ENCODE measurements around the gene GRIK4. TPM values are rescaled to one million over a fixed set of nuclear protein-coding genes. Genes with fewer than 3 reads are reported as not detected.

The GRIK4 gene
- total and polyA plus RNA-seq, 2 of the 4 experiments (the other 2 are of a cell fraction) = 0.18 to 0.38 TPM

DNA sequence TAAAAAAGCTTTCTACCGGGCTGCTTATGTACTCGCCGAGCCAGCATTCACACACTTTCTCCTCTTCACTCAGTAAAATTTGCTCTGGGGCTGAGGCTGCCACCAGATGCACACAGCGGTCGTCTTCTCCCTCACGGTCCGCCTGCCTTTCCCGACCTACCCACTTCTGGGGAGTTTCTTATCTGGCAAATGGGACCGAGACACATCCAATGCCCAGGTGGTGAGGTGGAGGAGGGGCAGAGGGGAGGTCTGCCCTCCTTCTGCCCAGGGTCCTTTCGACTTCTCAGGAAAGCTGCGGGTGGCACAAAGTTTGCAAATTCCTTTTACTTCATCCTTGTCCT, 43.9 kb downstream of the GRIK4 start:
- H2AFZ ChIP-seq (replicated peaks; ENCODE audit: low read length, poor library complexity) = peak overlapping the region; percentile 7
- dilution Hi-C loops (cut with HindIII; ENCODE audit: low sequenced_read_pairs, unreplicated experiment) = no loop called here
- H3K4me2 ChIP-seq (ENCODE audit: low read depth, low read length) = no peak overlapping the region
- H3K14ac ChIP-seq (replicated peaks; ENCODE audit: low read depth, low read length) = no peak overlapping the region
- H4K91ac ChIP-seq (ENCODE audit: insufficient read depth, low read depth, low read length) = peak overlapping the region; percentile 27; the same call in 1 of the 2 replicates
- peak overlapping the region; percentile 1; the same call in 1 of the 2 replicates for H3K18ac ChIP-seq (ENCODE audit: low read depth, low read length)
- no peaks in the 10 kb centered on the region; the same call in 1 of the 2 replicates for H3K27me3 ChIP-seq (ENCODE audit: control insufficient read depth, insufficient read depth, low read length)
- H2AK9ac ChIP-seq (replicated peaks; ENCODE audit: low read depth, low read length, poor library complexity) = peak overlapping the region; percentile 46
- H4K8ac ChIP-seq (ENCODE audit: low read depth in 2 of 2, low read length in 2 of 2) = peak overlapping the region in 1 of 2 experiments; percentile 20; a peak in 2 of 4 replicates
- H2BK15ac ChIP-seq (ENCODE audit: low read depth, low read length) = no peak overlapping the region
- H4K20me1 ChIP-seq (ENCODE audit: insufficient read depth, low read length) = no peaks in the 10 kb centered on the region
- no peak overlapping the region for H2BK120ac ChIP-seq (ENCODE audit: low read depth, low read length)
- intact Hi-C loops (cut with micrococcal nuclease) = no loop called here
- 17% methylated on average over 3 of the region's 11 CpGs; no CpG with 5 or more reads in 1 of the 2 experiments for WGBS, 2 experiments (ENCODE audit: extremely low coverage in 2 of 2, insufficient read length in 1 of 2)
- H3K9me3 ChIP-seq (ENCODE audit: control insufficient read depth, insufficient read depth, low read length) = no peaks in the 10 kb centered on the region
- H2AK5ac ChIP-seq (ENCODE audit: low read depth, low read length) = no peak overlapping the region
- in situ Hi-C loops (cut with MboI; ENCODE audit: low sequenced_read_pairs) = no loop called here
- H2BK20ac ChIP-seq (ENCODE audit: low read depth, low read length) = no peak overlapping the region
- peak overlapping the region; percentile 1; the same call in 1 of the 2 replicates for H3K9ac ChIP-seq (ENCODE audit: low read depth, low read length)
- H3K23ac ChIP-seq (ENCODE audit: low read depth, low read length) = no peak overlapping the region
- H3K56ac ChIP-seq (ENCODE audit: extremely low read depth, insufficient read depth, low read length) = no peak overlapping the region
- H3K79me1 ChIP-seq (ENCODE audit: low read depth in 1 of 2, low read length in 2 of 2) = no peaks in the 10 kb centered on the region
- no peaks in the 10 kb centered on the region for H3K36me3 ChIP-seq (ENCODE audit: control insufficient read depth, insufficient read depth, low read length)
- H3K4ac ChIP-seq (ENCODE audit: low read depth, low read length) = 0 out of 2 replicates have a peak overlapping the region, but pooled peaks have one; percentile 0
- no peak overlapping the region for H3K4me3 ChIP-seq (ENCODE audit: insufficient read depth, low read depth, low read length)
- ATAC-seq (ENCODE audit: low read depth) (peak; percentile 47; the same call in 1 of the 2 replicates), DNase-seq (no peak)
- ChIA-PET CTCF (interaction anchor here (0.9 kb wide), 1 partner anchor 8 kb away, joined by 3 read pairs; no protein-coding TSS in a partner anchor), POLR2A (ENCODE audit: unreplicated experiment) (no interaction called here)
- no peak overlapping the region for H3K27ac ChIP-seq (ENCODE audit: insufficient read depth, low read length)
- H3K9me1 ChIP-seq (ENCODE audit: insufficient read depth, low read length) = peaks cover 4% of the 10 kb centered on the region; the same call in 1 of the 2 replicates
- TF ChIP-seq MXI1 (IDR thresholded peaks at IDR 0.05; ENCODE audit: borderline replicate concordance, low read depth, low read length) (no peak), RCOR1 (IDR thresholded peaks at IDR 0.05; ENCODE audit: insufficient replicate concordance, low read length) (no peak), POLR2A (IDR thresholded peaks at IDR 0.05; ENCODE audit: low read depth, low read length) (no peak), CEBPB (IDR thresholded peaks at IDR 0.05; ENCODE audit: low read depth, low read length) (no peak)
- H3K4me1 ChIP-seq (ENCODE audit: control insufficient read depth, insufficient read depth, low read length) = peaks cover 8% of the 10 kb centered on the region
- H4K5ac ChIP-seq (ENCODE audit: low read depth, low read length) = no peak overlapping the region; the same call in 1 of the 2 replicates
- BruUV-seq (replicated peaks) = no TSS peak
- H2BK5ac ChIP-seq (ENCODE audit: low read depth, low read length, poor library complexity, severe bottlenecking) = no peak overlapping the region
